Small intestine (tissue), 7 donors: Measurements from ENCODE around the gene GRIK4. TPM values are rescaled to one million over a fixed set of nuclear protein-coding genes. Genes with fewer than 3 reads are reported as not detected.

Experiments
- DNase-seq, 2 donors: peaks; one replicate each; pipeline versions ENCODE4 v3.0.0 to v3.0.0-alpha.2; 2013
- FAIRE-seq: peaks from 2 replicates; lab custom pipeline; 2012; peaks lifted over from hg19 to GRCh38; lab: Jason Lieb, UNC
- H3K27ac ChIP-seq, 3 donors: one replicate each; pipeline ENCODE4 v1.5.1; 2013; ENCODE audit warnings: low read length in 2 of 3, mild to moderate bottlenecking in 2 of 3, control low read depth in 1 of 3, inconsistent platforms in 1 of 3, low read depth in 1 of 3, moderate library complexity in 1 of 3
- H3K27me3 ChIP-seq, 3 donors: one replicate each; pipeline ENCODE4 v1.6.1; 2013; ENCODE audit warnings: low read length in 3 of 3, inconsistent platforms in 1 of 3; ENCODE audit not compliant: control insufficient read depth in 3 of 3, insufficient read depth in 3 of 3
- H3K36me3 ChIP-seq, 3 donors: one replicate each; pipeline ENCODE4 v1.6.1; 2013; ENCODE audit warnings: low read length in 3 of 3, inconsistent platforms in 1 of 3, low read depth in 1 of 3, mild to moderate bottlenecking in 1 of 3, moderate library complexity in 1 of 3; ENCODE audit not compliant: control insufficient read depth in 3 of 3, insufficient read depth in 2 of 3
- H3K4me1 ChIP-seq, 3 donors: one replicate each; pipeline ENCODE4 v1.6.1; 2013; ENCODE audit warnings: low read length in 2 of 3, inconsistent platforms in 1 of 3, low read depth in 1 of 3, mild to moderate bottlenecking in 1 of 3, moderate library complexity in 1 of 3; ENCODE audit not compliant: control insufficient read depth in 3 of 3, insufficient read depth in 2 of 3
- H3K4me3 ChIP-seq, 3 donors: one replicate each; pipeline ENCODE4 v1.5.1; 2013; ENCODE audit warnings: low read length in 3 of 3, control low read depth in 1 of 3, inconsistent platforms in 1 of 3, low read depth in 1 of 3, mild to moderate bottlenecking in 1 of 3, moderate library complexity in 1 of 3
- H3K9me3 ChIP-seq, 2 donors: one replicate each; pipeline ENCODE4 v1.6.1; 2013; ENCODE audit warnings: low read depth in 1 of 2, low read length in 1 of 2; ENCODE audit not compliant: control insufficient read depth in 2 of 2, insufficient read depth in 1 of 2
- WGBS, 3 donors: extraction: QIAGEN DNeasy Blood & Tissue Kit; methylation state at CpG; one replicate each; pipeline ENCODE4 v1.1.7; 2013; 5-methylcytosine and 5-hydroxymethylcytosine counted together
- polyA plus RNA-seq, 4 donors: library from polyadenylated mRNA; stranded (reverse) in 3 of 4; unstranded in 1 of 4; fragments of 200-250 nt in 3 of 4; fragments of 120-200 nt in 1 of 4; gene quantifications; one replicate each; pipeline versions ENCODE4 v1.2.1 to v1.2.3, GENCODE V29; 2013
- donor health status: healthy with polysubstance abuse.
- donor health status: control.
- donor health status: control.
- donor health status: Bipolar disorder and iron deficiency.
- donor health status: healthy.

GRIK4 gene
- polyA plus RNA-seq, 4 donors = 0.15 to 1.4 (median 0.27) TPM; not detected in 1

GRCh38 chr11:120810251-120810650 is 298.7 kb downstream of the GRIK4 start:
- WGBS, 3 donors = 88 to 92% (median 90%) methylated on average over 2 of the region's 2 CpGs
- H3K27me3 ChIP-seq = peaks cover 0 to 4% (median 3%) of the 10 kb centered on the region in 3 donors
- no peak overlapping the region for H3K27ac ChIP-seq
- no peaks in the 10 kb centered on the region for H3K9me3 ChIP-seq
- H3K36me3 ChIP-seq = no peaks in the 10 kb centered on the region
- H3K4me1 ChIP-seq = no peaks in the 10 kb centered on the region
- no peak for FAIRE-seq
- DNase-seq = no peak
- no peak overlapping the region for H3K4me3 ChIP-seq

DNA sequence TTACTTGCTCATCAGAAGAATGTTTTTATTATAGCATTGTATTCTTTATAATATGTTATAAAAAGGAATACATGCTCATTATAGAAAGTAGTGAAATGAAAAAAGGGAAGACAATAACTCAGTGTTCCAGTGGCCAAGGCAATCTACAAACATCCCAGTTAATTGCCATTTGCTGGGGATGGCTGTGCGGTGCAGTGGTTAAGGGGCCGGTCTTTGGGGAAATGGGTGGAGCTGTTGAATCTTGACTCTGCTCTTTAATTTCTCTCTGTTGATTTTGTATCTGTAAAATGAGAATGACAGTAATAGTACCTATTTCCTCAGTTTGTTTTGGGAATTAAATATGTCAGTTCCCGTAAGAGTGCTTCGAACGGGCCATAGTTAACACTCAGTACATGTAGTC is 299.7 kb downstream of the GRIK4 start:
- Histone ChIP-seq H3K36me3 (no peaks in the 10 kb centered on the region), H3K9me3 (no peaks in the 10 kb centered on the region), H3K4me1 (no peaks in the 10 kb centered on the region), H3K27ac (no peak overlapping the region), H3K27me3 (peaks cover 0 to 4% (median 0%) of the 10 kb centered on the region in 3 donors), H3K4me3 (no peak overlapping the region)
- FAIRE-seq (no peak), DNase-seq (no peak)
- 93 to 98% (median 95%) methylated on average over 5 of the region's 5 CpGs for WGBS, 3 donors

GRCh38 chr11:120811731-120812130 is 300.2 kb downstream of the GRIK4 start:
- Histone ChIP-seq H3K27me3 (peaks cover 0 to 4% (median 0%) of the 10 kb centered on the region in 3 donors), H3K27ac (no peak overlapping the region), H3K4me3 (no peak overlapping the region), H3K4me1 (no peaks in the 10 kb centered on the region), H3K36me3 (no peaks in the 10 kb centered on the region), H3K9me3 (no peaks in the 10 kb centered on the region)
- DNase-seq (no peak), FAIRE-seq (no peak)
- 87 to 91% (median 90%) methylated on average over 5 of the region's 5 CpGs for WGBS, 3 donors

DNA sequence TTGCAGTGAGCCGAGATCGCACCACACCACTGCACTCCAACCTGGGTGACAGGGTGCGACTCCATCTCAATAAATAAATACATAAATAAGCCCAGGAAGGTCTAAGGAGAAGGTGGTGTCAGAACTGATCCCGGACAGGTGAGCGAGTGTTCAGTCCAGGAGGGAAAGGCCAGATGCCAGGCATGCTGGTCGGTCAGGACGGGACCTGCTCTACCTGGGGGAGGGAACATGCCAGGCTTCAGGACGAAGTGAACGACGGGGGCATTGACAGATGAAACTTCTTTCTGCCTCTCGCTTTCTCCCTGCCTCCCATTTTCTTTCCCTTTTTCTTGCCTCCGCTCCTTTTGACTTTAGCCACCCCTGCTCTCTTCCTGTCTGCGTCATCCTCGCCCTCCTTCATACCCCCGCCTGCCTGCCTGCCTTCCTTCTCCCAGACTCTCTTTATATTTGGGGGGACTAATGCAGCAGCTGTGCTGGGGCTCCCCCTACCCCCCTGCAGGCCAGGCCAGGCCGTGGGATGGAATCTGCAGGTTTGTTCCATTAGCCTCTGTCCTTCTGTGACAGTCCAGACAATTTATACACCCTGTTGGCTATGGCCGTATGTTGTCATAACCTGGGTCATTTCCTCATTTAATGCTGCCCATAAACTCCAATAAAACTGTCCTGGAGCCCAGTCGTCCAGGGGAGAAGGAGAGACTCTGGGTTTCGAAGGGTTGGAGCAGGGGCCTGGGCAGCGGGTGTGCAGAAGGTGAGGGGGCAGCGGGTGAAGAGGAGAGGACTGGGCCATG is 303.2 kb downstream of the GRIK4 start:
- no peaks in the 10 kb centered on the region for H3K4me1 ChIP-seq
- no peaks in the 10 kb centered on the region for H3K9me3 ChIP-seq
- 86 to 89% (median 87%) methylated on average over 19 to 21 of the region's 21 CpGs for WGBS, 3 donors
- H3K36me3 ChIP-seq = no peaks in the 10 kb centered on the region
- no peak for DNase-seq
- H3K27ac ChIP-seq = no peak overlapping the region
- H3K4me3 ChIP-seq = no peak overlapping the region
- H3K27me3 ChIP-seq = no peaks in the 10 kb centered on the region
- no peak for FAIRE-seq

- H3K27me3 ChIP-seq = no peaks in the 10 kb centered on the region
These were observed 304.0 kb downstream of the GRIK4 start for GRCh38 chr11:120815319-120816100.

GRCh38 chr11:120816176-120816575 is 304.6 kb downstream of the GRIK4 start:
- WGBS, 3 donors = 75 to 89% (median 82%) methylated on average over 4 of the region's 4 CpGs
- H3K27ac ChIP-seq = no peak overlapping the region
- no peaks in the 10 kb centered on the region for H3K27me3 ChIP-seq
- no peak overlapping the region for H3K4me3 ChIP-seq
- no peak for FAIRE-seq
- no peak for DNase-seq
- no peaks in the 10 kb centered on the region for H3K36me3 ChIP-seq
- no peaks in the 10 kb centered on the region for H3K4me1 ChIP-seq
- H3K9me3 ChIP-seq = no peaks in the 10 kb centered on the region

More at GRCh38 chr11:120815319-120816100, 304.0 kb downstream of the GRIK4 start:
- FAIRE-seq (no peak), DNase-seq (no peak)
- H3K36me3 ChIP-seq = no peaks in the 10 kb centered on the region
- H3K9me3 ChIP-seq = no peaks in the 10 kb centered on the region
- H3K27ac ChIP-seq = no peak overlapping the region
- H3K4me3 ChIP-seq = no peak overlapping the region
- H3K4me1 ChIP-seq = no peaks in the 10 kb centered on the region
- whole genome bisulfite sequencing, 3 donors = 81 to 87% (median 85%) methylated on average over 17 to 18 of the region's 18 CpGs

GRCh38 chr11:120816711-120817110 is 305.2 kb downstream of the GRIK4 start:
- FAIRE-seq (no peak), DNase-seq (no peak)
- no peaks in the 10 kb centered on the region for H3K4me1 ChIP-seq
- H3K36me3 ChIP-seq = no peaks in the 10 kb centered on the region
- 85 to 90% (median 86%) methylated on average over 9 of the region's 9 CpGs for whole genome bisulfite sequencing, 3 donors
- H3K9me3 ChIP-seq = no peaks in the 10 kb centered on the region
- H3K4me3 ChIP-seq = no peak overlapping the region
- no peak overlapping the region for H3K27ac ChIP-seq
- H3K27me3 ChIP-seq = no peaks in the 10 kb centered on the region

GRCh38 chr11:120817158-120817557 is 305.6 kb downstream of the GRIK4 start:
- FAIRE-seq = no peak
- Histone ChIP-seq H3K36me3 (no peaks in the 10 kb centered on the region), H3K4me1 (no peaks in the 10 kb centered on the region), H3K27me3 (no peaks in the 10 kb centered on the region), H3K9me3 (no peaks in the 10 kb centered on the region), H3K4me3 (no peak overlapping the region), H3K27ac (no peak overlapping the region)
- WGBS, 3 donors = 23 to 72% (median 52%) methylated on average over 2 of the region's 2 CpGs
- no peak for DNase-seq
